Measurements from ENCODE around the gene PROM1. TPM values are rescaled to one million over a fixed set of nuclear protein-coding genes. Genes with fewer than 3 reads are reported as not detected.

PROM1 gene
- total RNA-seq, 1 donor from 2014 or later, result 40.8 TPM

GRCh38 chr4:16110661-16111290, 27.0 kb upstream of the PROM1 start:
- no peak for DNase-seq (ENCODE audit: low spot score)

DNA sequence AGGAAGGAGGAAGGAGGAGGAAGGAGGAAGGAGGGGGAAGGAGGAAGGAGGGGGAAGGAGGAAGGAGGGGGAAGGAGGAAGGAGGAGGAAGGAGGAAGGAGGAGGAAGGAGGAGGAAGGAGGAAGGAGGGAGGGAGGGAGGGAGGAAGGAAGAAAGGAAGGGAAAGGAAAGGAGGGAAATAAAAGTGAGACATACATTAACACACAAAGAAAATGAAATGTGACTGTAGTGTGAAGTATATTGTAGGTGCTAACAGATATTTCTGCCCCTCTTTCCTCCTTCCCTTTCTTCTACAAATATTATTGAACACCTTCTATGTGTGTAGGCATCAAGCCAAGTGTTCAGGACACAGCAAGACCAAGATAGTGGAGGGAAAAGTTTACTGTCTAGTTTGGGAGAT, 26.4 kb upstream of the PROM1 start:
- no peak for DNase-seq (ENCODE audit: low spot score)

DNA sequence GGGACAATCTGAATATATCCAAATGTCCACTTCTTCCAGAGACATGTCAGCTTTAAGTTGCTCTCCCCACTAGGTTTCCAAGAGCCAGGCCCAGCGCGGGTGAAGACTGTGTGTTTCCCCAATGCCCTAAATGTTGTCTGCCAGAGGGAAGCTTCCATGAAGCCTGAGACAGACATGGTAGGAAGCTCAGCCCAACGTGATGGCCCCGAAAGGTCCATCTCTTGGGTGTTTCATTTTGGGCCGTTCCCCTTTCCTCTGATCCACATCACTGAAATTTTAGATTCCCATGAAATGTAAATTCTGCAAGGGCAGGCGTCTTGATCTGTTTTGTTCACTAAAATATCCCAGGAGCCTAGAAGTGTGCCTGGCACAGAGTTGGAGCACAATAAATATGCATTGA, 25.4 kb upstream of the PROM1 start:
- no peak for DNase-seq (ENCODE audit: low spot score)

DNA sequence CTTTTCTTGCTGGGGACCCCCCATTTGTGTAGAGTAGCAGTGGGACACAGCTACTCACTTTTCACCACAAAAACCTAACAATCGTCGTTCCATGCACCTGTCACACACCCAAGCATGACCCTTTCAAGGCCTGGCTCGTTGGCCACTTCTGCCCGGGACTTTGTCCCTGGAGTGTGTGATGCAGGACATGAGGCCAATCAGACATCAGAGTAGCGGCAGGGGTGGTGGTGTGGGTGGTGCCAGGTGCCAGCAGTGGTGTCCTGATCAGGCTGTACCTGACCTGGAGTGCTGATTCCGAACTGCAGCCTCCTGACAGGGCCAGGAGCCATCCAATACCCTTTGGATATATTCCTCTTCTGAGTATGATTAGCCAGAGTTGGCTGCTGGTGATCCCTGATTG, 23.1 kb upstream of the PROM1 start:
- peak; percentile 54 for DNase-seq (ENCODE audit: low spot score)

- no peak for DNase-seq (ENCODE audit: low spot score)
Observed at GRCh38 chr4:16104520-16104919, 20.7 kb upstream of the PROM1 start.

DNA sequence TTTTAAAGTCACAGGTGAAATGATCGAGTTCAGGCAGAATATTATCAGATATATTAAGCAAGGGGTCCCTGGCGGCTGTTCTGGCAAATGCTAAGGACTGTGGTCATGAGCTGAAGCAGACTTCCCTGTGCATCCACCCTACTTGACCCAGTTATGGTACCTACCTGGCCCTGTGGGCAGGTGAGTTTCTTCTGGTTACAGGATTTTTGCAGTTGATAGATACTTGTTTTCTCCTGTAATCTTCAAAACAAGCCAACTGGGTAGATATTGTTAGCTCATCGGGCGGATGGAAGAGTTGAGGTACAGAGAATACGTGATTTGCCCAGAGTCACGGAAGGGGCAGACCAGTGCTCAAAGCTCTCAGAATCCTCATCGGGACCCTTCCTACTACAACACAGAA, 18.5 kb upstream of the PROM1 start:
- no peak for DNase-seq (ENCODE audit: low spot score)

DNA sequence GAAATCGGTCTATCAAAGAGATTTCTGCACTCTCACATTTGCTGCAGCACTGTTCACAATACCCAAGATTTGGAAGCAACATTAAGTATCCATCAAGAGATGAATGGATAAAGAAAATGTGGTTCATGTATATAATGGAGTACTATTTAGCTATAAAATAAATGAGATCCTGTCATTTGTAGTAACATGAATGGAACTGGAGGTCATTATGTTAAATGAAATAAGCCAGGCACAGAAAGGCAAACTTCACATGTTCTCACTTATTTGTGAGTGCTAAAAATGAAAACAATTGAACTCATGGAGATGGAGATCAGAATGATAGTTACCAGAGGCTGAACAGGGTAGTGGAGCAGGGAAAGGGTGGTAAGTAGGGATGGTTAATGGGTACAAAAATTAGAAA, 17.0 kb upstream of the PROM1 start:
- no peak for DNase-seq (ENCODE audit: low spot score)

- no peak for DNase-seq (ENCODE audit: low spot score)
Observed at GRCh38 chr4:16092682-16093319, 9.0 kb upstream of the PROM1 start.

GRCh38 chr4:16090096-16090705, 6.4 kb upstream of the PROM1 start:
- DNase-seq (ENCODE audit: low spot score), result no peak

GRCh38 chr4:16089156-16089555, 5.3 kb upstream of the PROM1 start:
- no peak for DNase-seq (ENCODE audit: low spot score)

DNA sequence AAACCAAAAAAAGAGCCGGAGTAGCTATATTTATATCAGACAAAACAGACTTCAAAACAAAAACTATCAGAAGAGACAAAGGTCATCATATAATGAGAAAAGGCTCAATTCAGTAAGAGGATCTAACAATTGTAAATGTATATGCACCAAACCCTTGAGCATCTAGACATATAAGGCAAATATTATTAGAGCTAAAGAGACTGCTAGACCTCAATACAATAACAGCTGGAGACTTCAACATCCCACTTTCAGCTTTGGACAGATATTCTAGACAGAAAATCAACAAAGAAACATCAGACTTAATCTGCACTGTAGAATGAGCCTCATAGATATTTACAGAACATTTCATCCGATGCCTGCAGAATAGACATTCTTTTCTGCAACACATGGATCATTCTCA, 4.8 kb upstream of the PROM1 start:
- DNase-seq (ENCODE audit: low spot score), result no peak

- DNase-seq (ENCODE audit: low spot score), result no peak
Observed at GRCh38 chr4:16085822-16086221, 2.0 kb upstream of the PROM1 start.

DNA sequence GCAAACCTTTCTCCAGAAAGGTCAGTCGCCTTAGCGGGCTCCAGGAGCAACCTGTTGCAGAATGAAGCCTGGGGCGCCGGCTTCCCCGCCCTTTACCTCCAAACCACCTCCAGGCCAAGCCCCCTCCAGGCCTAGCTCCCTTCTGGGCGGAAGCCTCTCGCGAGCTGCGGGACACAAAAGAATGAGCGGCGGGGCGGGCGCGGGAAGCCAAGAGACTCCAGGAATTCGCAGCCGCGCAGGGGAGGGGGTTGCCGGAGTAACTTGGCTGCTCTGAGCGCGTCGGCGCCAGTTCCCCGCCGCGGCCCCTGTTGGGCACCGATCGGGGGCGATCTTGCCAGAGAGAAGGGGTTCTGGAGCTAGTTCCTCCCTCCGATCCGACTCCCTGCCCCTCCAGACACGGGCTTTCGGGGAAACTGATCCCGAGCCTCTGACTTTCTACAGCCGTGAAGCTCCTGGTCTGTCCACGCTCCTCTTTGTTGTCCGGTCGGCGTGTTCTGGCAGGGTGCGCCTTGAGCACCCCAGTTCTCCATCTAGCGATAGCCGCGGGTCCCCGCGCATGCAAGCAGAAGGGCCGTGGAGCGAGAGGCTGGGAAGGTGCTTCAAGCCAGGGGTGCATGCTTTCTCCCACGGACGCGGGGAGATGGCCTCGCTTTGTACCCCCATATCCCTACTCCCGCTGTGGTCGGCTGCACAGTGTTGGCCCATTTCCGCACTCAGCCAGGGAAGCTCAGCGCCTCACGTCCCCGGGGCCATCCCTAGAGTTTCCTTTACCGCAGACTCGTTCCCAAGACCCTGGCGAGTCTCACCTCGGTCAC, 1.2 kb downstream of the PROM1 start:
- DNase-seq (ENCODE audit: low spot score), result no peak

GRCh38 chr4:16082041-16082425, 1.8 kb downstream of the PROM1 start:
- DNase-seq (ENCODE audit: low spot score), result no peak

DNA sequence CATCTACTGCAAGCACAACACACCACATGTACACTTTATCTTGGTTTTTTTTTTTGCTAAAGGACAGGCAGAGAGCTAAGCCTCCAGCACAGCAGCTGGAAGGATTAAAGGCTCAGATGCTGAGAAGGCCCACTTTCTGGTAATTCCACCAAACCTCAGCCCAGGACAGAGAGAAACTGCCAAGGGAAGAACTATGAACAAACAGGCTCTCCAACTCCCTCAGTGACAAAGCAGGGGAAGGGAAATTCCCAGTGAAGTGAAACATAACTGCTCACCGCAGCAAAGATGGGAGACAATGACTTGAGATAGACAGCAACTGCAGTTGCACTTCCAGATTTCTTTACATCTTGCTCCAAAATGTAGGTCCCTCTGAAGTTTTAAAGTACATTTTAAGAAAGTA, 4.8 kb downstream of the PROM1 start:
- no peak for DNase-seq (ENCODE audit: low spot score)

- DNase-seq (ENCODE audit: low spot score), result no peak
Observed at GRCh38 chr4:16078195-16078760, 5.5 kb downstream of the PROM1 start.

DNA sequence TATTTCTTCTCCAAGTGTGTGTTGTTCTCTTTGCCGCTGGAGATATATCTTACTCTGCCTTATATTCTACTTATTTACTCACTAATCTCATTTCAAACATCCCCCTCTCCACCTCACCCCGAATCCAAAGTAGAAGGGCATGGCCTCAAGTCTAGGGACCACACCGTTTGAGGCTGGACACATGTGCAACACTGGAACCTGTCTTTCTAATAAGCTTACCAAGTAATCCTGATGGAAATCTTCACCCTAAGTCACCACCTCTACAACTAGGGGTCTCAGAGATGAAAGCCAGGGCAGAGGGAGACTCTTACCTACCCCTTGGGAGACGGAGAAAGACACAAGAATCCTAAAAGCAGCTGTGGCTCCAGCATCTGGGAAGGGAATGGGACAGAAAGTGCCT, 6.0 kb downstream of the PROM1 start:
- no peak for DNase-seq (ENCODE audit: low spot score)

DNA sequence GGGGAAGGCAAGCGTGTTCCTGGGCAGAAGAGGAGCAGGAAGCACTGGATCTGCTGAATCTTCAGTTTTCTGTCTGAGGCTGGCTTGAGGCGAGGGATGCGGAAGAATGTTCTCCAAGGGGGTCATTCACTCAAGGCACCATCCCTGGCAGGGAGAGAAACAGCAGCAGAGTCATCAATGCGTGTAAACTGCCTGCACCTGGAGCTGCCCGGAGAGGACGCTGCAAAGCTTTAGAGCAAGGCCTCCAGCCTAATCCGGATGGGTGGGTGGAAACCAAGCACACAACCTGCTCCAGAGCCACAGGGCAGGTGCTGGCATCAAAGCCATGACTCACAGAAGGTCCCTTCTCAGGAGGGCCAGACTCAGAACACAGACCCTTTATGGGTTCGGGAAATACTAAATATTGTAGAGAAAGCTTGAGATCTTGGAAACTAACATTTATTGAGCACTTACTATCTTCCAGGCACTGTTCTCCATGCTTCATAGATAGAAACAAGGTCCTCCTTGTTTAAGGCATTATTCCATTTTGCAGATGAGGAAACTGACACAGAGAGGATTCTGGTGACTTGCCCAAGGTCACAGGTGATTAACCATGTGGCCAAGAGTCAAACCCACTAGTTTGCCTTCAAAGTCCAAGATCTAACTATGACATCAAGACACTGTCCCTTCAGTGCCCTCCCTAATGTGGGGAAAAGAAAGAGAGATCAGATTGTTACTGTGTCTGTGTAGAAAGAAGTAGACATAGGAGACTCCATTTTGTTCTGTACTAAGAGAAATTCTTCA, 7.7 kb downstream of the PROM1 start:
- DNase-seq (ENCODE audit: low spot score), result no peak

GRCh38 chr4:16075061-16075460, 8.8 kb downstream of the PROM1 start:
- no peak for DNase-seq (ENCODE audit: low spot score)

GRCh38 chr4:16072168-16072567, 11.7 kb downstream of the PROM1 start:
- DNase-seq (ENCODE audit: low spot score), result no peak

DNA sequence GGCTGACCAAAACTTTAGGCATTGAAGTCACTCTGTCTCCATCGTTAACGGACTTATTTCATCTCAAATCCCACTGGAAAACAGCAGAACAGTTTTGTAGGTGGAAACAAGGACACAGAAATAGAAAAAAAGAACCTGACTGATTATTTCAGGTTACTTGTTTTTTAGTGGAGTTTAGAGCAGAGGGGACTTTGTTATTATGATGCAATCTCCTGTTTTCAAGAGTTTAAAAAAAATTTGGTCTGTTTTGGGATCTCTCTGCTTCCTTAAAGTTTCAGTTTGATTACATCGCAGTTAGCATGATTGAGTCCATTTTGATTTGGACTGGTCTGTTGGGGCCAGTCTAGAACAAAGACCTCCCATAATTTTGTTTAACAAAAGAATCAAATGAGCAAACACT, 13.6 kb downstream of the PROM1 start:
- DNase-seq (ENCODE audit: low spot score), result no peak

DNA sequence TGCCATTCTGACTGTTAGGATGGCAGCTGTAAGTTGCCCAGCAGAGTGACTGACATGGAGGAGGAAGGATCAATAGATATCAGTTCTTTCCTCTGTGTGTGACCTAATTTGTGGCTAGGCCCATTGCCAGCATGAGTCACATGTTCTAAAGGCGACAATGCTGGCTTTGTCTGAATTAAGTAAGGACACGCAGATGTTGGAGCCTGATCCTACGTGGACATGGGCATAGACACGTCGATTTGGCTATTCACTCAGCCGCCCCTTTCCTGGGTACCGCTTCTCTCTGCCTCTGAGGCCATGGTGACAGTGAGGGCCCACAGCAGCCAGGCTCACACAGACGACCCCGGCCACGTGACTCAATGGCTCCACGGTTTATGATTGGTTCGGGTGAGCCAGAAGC, 16.3 kb downstream of the PROM1 start:
- peak; percentile 91 for DNase-seq (ENCODE audit: low spot score)
